NCI-H460 (cell line): ENCODE results near the gene OGFOD1. TPM values are rescaled to one million over a fixed set of nuclear protein-coding genes. Genes with fewer than 3 reads are reported as not detected.
A peak's percentile ranks its signal among the peaks of the same experiment; 100 is the strongest.

ENCODE experiments used
- DNase-seq: peaks from one replicate; pipeline ENCODE4 v3.0.0-alpha.2; 2016; ENCODE audit warnings: low read depth; ENCODE audit errors: extremely low read depth
- total RNA-seq: library from RNA; depleted of rRNA; stranded (reverse); fragments of >200 nt; shearing (Covaris generic); gene quantifications from 2 replicates; pipeline ENCODE4 v1.2.3, GENCODE V29; 2014

The OGFOD1 gene
- total RNA-seq, 1 experiment from 2014 or later: 132 TPM

GRCh38 chr16:56425439-56425832, 25.9 kb upstream of the OGFOD1 start, which contains the start of gene AMFR:
AMFR (minus strand) TSS chr16:56425545; CDS start chr16:56425327, 218 bp downstream.
- DNase-seq: peak; percentile 84

GRCh38 chr16:56426585-56426984, 24.8 kb upstream of the OGFOD1 start:
- no peak for DNase-seq

GRCh38 chr16:56428091-56428490, 23.3 kb upstream of the OGFOD1 start:
- no peak for DNase-seq

- DNase-seq: no peak
These were observed 15.1 kb upstream of the OGFOD1 start for GRCh38 chr16:56436258-56436657.

- DNase-seq: no peak
These were observed 13.3 kb upstream of the OGFOD1 start for GRCh38 chr16:56438038-56438437.

- DNase-seq: no peak
These were observed 4.1 kb upstream of the OGFOD1 start for GRCh38 chr16:56447286-56447685.

GRCh38 chr16:56448005-56448404, 3.3 kb upstream of the OGFOD1 start:
- no peak for DNase-seq

- no peak for DNase-seq
These were observed 924 bp upstream of the OGFOD1 start for GRCh38 chr16:56450275-56450985.

GRCh38 chr16:56451753-56452689, 667 bp downstream of the OGFOD1 start:
- DNase-seq: peak; percentile 30

- no peak for DNase-seq
These were observed 6.6 kb downstream of the OGFOD1 start for GRCh38 chr16:56457927-56458470.

- DNase-seq: no peak
These were observed 8.7 kb downstream of the OGFOD1 start for GRCh38 chr16:56460101-56460500.

GRCh38 chr16:56462064-56462796, 10.9 kb downstream of the OGFOD1 start:
- no peak for DNase-seq

GRCh38 chr16:56463153-56463552, 11.8 kb downstream of the OGFOD1 start:
- DNase-seq: no peak

- DNase-seq: no peak
These were observed 15.0 kb downstream of the OGFOD1 start for GRCh38 chr16:56466344-56466743.

GRCh38 chr16:56468800-56469199, 17.4 kb downstream of the OGFOD1 start:
- DNase-seq: no peak

- DNase-seq: no peak
These were observed 18.4 kb downstream of the OGFOD1 start for GRCh38 chr16:56469748-56470147.

GRCh38 chr16:56470232-56470631, 18.9 kb downstream of the OGFOD1 start:
- DNase-seq: no peak

- no peak for DNase-seq
These were observed 19.3 kb downstream of the OGFOD1 start for GRCh38 chr16:56470666-56471065.

GRCh38 chr16:56475201-56475600, 23.8 kb downstream of the OGFOD1 start:
- DNase-seq: no peak

GRCh38 chr16:56477096-56477878, 25.9 kb downstream of the OGFOD1 start:
- DNase-seq: peak; percentile 20
